UCSD-AML1 (cell line): Measurements from ENCODE around the gene FAHD2B.
"Not testable (repeated sequence)": the region's sequence is repeated elsewhere in the genome, so short reads cannot be mapped to it uniquely, and the experiment has no call there.

Source experiments
- DNase-seq: peaks from one replicate; lab custom pipeline; 2025; ENCODE audit not compliant: unreplicated experiment; lab: John Stamatoyannopoulos, UW

FAHD2B gene

GRCh38 chr2:97094772-97095611, at the start of gene FAHD2B:
FAHD2B (minus strand) TSS chr2:97094882; CDS start chr2:97091706, 3,176 bp downstream.
- peak; percentile 77 for DNase-seq

- not testable (repeated sequence) for DNase-seq
Measured at GRCh38 chr2:97144016-97144415, 49.3 kb upstream of the FAHD2B start.

GRCh38 chr2:97129090-97129489, 34.4 kb upstream of the FAHD2B start:
- DNase-seq: not testable (repeated sequence)

- DNase-seq: not testable (repeated sequence)
Measured at GRCh38 chr2:97113882-97114255, 19.2 kb upstream of the FAHD2B start.

GRCh38 chr2:97113050-97113881, 18.6 kb upstream of the FAHD2B start, which contains the start of gene ANKRD36:
ANKRD36 (plus strand) TSS chr2:97113153; CDS start chr2:97113740, 587 bp downstream.
- DNase-seq: not testable (repeated sequence)

GRCh38 chr2:97112320-97113049, 17.8 kb upstream of the FAHD2B start:
- not testable (repeated sequence) for DNase-seq

- not testable (repeated sequence) for DNase-seq
Measured at GRCh38 chr2:97111246-97111645, 16.6 kb upstream of the FAHD2B start.

GRCh38 chr2:97106878-97107277, 12.2 kb upstream of the FAHD2B start:
- DNase-seq: not testable (repeated sequence)

GRCh38 chr2:97098786-97099372, 4.2 kb upstream of the FAHD2B start:
- DNase-seq: not testable (repeated sequence)

- no peak for DNase-seq
Measured at GRCh38 chr2:97095661-97096060, 979 bp upstream of the FAHD2B start.

- DNase-seq: not testable (repeated sequence)
Measured at GRCh38 chr2:97093983-97094771, 505 bp downstream of the FAHD2B start.

- DNase-seq: not testable (repeated sequence)
Measured at GRCh38 chr2:97092946-97093345, 1.7 kb downstream of the FAHD2B start.

GRCh38 chr2:97088706-97089105, 6.0 kb downstream of the FAHD2B start:
- not testable (repeated sequence) for DNase-seq

- DNase-seq: not testable (repeated sequence)
Measured at GRCh38 chr2:97085093-97085492, 9.6 kb downstream of the FAHD2B start.

GRCh38 chr2:97083516-97083915, 11.2 kb downstream of the FAHD2B start:
- not testable (repeated sequence) for DNase-seq

GRCh38 chr2:97082206-97082605, 12.5 kb downstream of the FAHD2B start:
- not testable (repeated sequence) for DNase-seq

- DNase-seq: not testable (repeated sequence)
Measured at GRCh38 chr2:97080855-97081254, 13.8 kb downstream of the FAHD2B start.

GRCh38 chr2:97077213-97077612, 17.5 kb downstream of the FAHD2B start:
- not testable (repeated sequence) for DNase-seq

GRCh38 chr2:97070915-97071314, 23.8 kb downstream of the FAHD2B start:
- not testable (repeated sequence) for DNase-seq

GRCh38 chr2:97068722-97069121, 26.0 kb downstream of the FAHD2B start:
- DNase-seq: not testable (repeated sequence)
